Gastroesophageal sphincter (tissue), 3 donors: ENCODE data around the gene ABHD17A.

Experiments used
- CTCF ChIP-seq, 4 experiments: fragments of 200-600 bp in 2 of 4; fragments of 450-650 bp in 2 of 4; sonication (generic) in 1 of 4; IDR thresholded peaks; one replicate each; pipeline ENCODE4 v1.5.1; 2017 to 2019; ENCODE audit warnings: antibody characterized with exemption in 4 of 4, mild to moderate bottlenecking in 2 of 4, moderate library complexity in 2 of 4
- EP300 ChIP-seq: sonication (generic); formaldehyde crosslinking; IDR thresholded peaks from one replicate; pipeline ENCODE4 v1.6.1; 2017; ENCODE audit warnings: antibody characterized with exemption, mild to moderate bottlenecking
- POLR2A ChIP-seq, 2 donors: fragments of 450-650 bp; IDR thresholded peaks; one replicate each; pipeline ENCODE4 v1.6.1; 2017; ENCODE audit warnings: antibody characterized with exemption in 2 of 2, mild to moderate bottlenecking in 2 of 2, moderate library complexity in 1 of 2
- POLR2AphosphoS5 ChIP-seq: sonication (generic); formaldehyde crosslinking; IDR thresholded peaks from one replicate; pipeline ENCODE4 v1.6.1; 2017; ENCODE audit warnings: antibody characterized with exemption

GRCh38 chr19:1889907-1890306, 4.6 kb upstream of the ABHD17A start:
- TF ChIP-seq CTCF (IDR thresholded peaks at IDR 0.05): no peak
- TF ChIP-seq EP300: no peak
- TF ChIP-seq POLR2AphosphoS5: no peak
- TF ChIP-seq POLR2A (IDR thresholded peaks at IDR 0.05): no peak
